Prostate gland (tissue), 2 donors: ENCODE data around the gene NEURL1.

ENCODE experiments used
- POLR2A ChIP-seq: fragments of 450-650 bp; IDR thresholded peaks from one replicate; pipeline ENCODE4 v1.6.1; 2016; ENCODE audit warnings: antibody characterized with exemption, mild to moderate bottlenecking
- POLR2AphosphoS5 ChIP-seq: sonication (generic); formaldehyde crosslinking; IDR thresholded peaks from one replicate; pipeline ENCODE4 v1.6.1; 2017; ENCODE audit warnings: antibody characterized with exemption
- TF ChIP-seq, protein P1 (sequence below), 4 experiments: fragments of 200-600 bp in 2 of 4; fragments of 450-650 bp in 2 of 4; sonication (generic) in 2 of 4; IDR thresholded peaks; 1 replicate in 3 of 4; 2 replicates in 1 of 4; pipeline ENCODE4 v1.5.1; 2016 to 2019; ENCODE audit warnings: antibody characterized with exemption in 4 of 4, mild to moderate bottlenecking in 2 of 4, moderate library complexity in 2 of 4

DNA sequence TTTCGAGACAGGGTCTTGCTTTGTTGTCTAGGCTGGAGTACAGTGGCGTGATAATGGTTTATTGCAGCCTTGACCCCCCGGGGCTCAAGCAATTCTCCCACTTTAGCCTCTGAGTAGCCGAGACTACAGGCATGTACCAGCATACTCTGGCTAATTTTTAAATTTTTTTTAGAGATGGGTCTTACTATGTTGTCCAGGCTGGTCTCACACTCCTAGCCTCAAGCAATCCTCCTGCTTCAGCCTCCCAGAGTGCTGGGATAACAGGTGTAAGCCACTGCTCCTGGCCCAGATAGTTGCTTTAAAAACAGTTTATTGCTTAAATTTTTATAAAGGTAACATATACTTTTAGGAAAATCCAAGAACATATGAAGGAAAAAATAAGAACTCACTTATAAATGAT lies 26.3 kb downstream of the NEURL1 start:
- TF ChIP-seq, protein P1, sequence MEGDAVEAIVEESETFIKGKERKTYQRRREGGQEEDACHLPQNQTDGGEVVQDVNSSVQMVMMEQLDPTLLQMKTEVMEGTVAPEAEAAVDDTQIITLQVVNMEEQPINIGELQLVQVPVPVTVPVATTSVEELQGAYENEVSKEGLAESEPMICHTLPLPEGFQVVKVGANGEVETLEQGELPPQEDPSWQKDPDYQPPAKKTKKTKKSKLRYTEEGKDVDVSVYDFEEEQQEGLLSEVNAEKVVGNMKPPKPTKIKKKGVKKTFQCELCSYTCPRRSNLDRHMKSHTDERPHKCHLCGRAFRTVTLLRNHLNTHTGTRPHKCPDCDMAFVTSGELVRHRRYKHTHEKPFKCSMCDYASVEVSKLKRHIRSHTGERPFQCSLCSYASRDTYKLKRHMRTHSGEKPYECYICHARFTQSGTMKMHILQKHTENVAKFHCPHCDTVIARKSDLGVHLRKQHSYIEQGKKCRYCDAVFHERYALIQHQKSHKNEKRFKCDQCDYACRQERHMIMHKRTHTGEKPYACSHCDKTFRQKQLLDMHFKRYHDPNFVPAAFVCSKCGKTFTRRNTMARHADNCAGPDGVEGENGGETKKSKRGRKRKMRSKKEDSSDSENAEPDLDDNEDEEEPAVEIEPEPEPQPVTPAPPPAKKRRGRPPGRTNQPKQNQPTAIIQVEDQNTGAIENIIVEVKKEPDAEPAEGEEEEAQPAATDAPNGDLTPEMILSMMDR (IDR thresholded peaks at IDR 0.05): no peak
- no peak for TF ChIP-seq POLR2AphosphoS5
- no peak for TF ChIP-seq POLR2A
